Adrenal gland (tissue), 5 donors: Measurements from ENCODE around the gene CYSRT1.

Experiments
- CTCF ChIP-seq, 6 experiments: fragments of 450-650 bp in 4 of 6; fragments of 200-600 bp in 2 of 6; sonication (generic) in 1 of 6; IDR thresholded peaks; 1 replicate in 5 of 6; 2 replicates in 1 of 6; pipeline versions ENCODE4 v1.5.1 to v1.8.0; 2016 to 2021; ENCODE audit warnings: antibody characterized with exemption in 6 of 6, mild to moderate bottlenecking in 2 of 6, moderate library complexity in 1 of 6
- POLR2A ChIP-seq, 2 donors: fragments of 450-650 bp; IDR thresholded peaks; one replicate each; pipeline ENCODE4 v1.6.1; 2017; ENCODE audit warnings: antibody characterized with exemption in 2 of 2, mild to moderate bottlenecking in 2 of 2, moderate library complexity in 1 of 2
- donor health status: DM: no; HTN: no; CAD: no.

GRCh38 chr9:137256856-137257255 lies 31.9 kb downstream of the CYSRT1 start:
- TF ChIP-seq CTCF (IDR thresholded peaks at IDR 0.05): no peak
- no peak for TF ChIP-seq POLR2A (IDR thresholded peaks at IDR 0.05)
